GM18519 (cell line): ENCODE data around the gene UNC5C.

Experiments
- ATAC-seq: cut with Tn5 transposase; IDR thresholded peaks from one replicate; pipeline ENCODE4 v1.9.1; 2021; ENCODE audit warnings: mild to moderate bottlenecking, moderate library complexity; ENCODE audit not compliant: unreplicated experiment, low FRiP score

Gene UNC5C

GRCh38 chr4:95410387-95410977 lies 138.3 kb downstream of the UNC5C start:
- no peak for ATAC-seq

GRCh38 chr4:95409750-95410149 lies 139.0 kb downstream of the UNC5C start:
- ATAC-seq = no peak

GRCh38 chr4:95409127-95409526 lies 139.6 kb downstream of the UNC5C start:
- no peak for ATAC-seq

DNA sequence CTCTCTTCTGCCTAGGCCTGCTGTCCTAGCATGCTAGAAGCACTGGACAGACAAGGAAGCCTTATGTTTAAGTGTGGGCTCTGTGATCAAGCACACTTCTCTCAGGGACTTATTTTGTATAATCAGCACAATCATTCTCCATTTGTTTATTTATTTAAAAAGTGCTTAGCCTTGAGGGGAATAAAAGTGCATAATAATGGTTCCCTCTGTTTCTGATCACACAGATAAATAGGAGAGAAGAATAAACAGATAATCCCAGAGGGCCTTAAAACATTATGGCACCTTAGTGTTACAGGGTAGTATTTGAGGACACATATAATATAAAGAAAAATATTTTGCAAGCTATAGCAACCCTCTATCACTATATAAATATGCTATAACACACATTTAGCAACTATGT lies 146.5 kb downstream of the UNC5C start:
- no peak for ATAC-seq

DNA sequence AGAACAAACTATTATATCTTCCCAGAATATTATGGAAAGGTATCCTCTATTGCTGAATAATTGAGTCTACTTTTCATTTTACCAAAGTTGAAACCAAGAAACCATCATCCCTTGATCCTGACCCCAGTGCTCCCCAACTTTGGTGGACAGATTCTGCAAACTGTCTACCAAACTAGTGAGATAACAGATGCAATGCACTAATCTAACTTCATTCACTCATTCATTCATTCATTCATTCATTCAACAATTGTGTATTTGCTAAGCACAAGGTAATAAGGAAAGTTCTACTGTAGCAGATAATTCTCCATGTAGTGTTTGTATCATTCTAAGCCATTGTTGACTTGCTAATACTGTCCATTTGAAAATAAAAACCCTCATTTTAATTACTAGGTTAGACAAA lies 150.6 kb downstream of the UNC5C start:
- no peak for ATAC-seq

- ATAC-seq = no peak
These were observed 153.9 kb downstream of the UNC5C start for GRCh38 chr4:95394752-95395306.

- ATAC-seq = no peak
These were observed 155.0 kb downstream of the UNC5C start for GRCh38 chr4:95393821-95394220.

DNA sequence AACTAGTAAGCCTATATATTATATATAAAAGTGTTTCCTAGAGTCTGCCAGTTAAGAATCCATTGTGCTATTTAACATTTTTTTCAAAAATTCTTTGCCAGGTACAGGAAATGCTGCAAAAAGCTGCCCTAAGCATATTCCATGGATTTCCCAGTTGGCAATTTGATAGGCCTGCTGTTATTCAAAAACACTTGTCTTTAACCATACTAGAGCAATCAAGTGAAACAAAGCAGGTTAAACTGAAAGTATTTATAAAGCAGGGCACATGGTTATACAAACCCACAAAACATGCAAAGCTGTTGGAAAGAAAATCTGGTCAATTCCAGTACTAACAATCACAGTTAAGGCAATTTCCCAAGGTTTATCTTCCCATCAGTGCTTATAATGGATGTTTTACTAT lies 159.9 kb downstream of the UNC5C start:
- no peak for ATAC-seq

GRCh38 chr4:95387719-95388118 lies 161.1 kb downstream of the UNC5C start:
- no peak for ATAC-seq

- no peak for ATAC-seq
These were observed 162.4 kb downstream of the UNC5C start for GRCh38 chr4:95386410-95386809.

- no peak for ATAC-seq
These were observed 166.8 kb downstream of the UNC5C start for GRCh38 chr4:95381843-95382580.

GRCh38 chr4:95379633-95380032 lies 169.1 kb downstream of the UNC5C start:
- ATAC-seq = no peak

GRCh38 chr4:95377366-95377900 lies 171.3 kb downstream of the UNC5C start:
- no peak for ATAC-seq

GRCh38 chr4:95371476-95372224 lies 177.1 kb downstream of the UNC5C start:
- ATAC-seq = no peak

DNA sequence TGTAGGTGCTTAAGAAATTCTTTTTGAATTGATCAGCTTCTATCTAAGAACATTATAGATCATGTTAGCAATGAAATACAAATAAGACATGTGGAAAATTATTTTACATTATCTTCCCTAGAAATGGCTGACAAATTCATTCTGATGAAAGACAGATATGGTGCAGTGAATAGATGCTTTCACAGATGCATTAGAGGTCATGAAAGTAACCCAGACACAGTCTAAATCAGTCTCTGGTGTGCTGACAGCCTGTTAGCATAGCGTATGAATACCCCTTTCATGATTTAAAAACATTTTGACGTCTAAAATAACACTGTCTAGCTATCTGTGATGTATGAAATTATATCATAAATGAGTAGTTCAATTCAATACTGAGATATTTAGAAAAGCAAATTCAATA lies 180.9 kb downstream of the UNC5C start:
- ATAC-seq = no peak

DNA sequence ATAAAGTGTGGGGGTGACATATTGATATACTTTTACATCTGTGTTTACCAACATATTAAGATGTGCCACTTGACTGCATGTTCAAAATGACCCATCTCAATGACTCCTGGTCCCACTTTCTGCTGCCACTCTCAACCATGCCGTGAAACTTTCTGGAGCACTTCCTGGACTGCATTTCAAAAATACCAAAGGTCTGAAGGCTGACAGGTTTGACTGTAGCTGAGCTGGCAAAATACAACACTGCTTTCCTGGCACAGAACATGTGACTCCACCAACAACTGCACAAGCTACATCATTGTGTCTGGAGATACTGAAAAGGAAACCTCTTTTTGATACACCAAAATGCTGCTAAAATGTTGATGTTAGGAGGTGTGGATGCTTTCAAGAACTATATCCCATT lies 184.8 kb downstream of the UNC5C start:
- no peak for ATAC-seq

GRCh38 chr4:95363559-95363925 lies 185.2 kb downstream of the UNC5C start:
- no peak for ATAC-seq

GRCh38 chr4:95362906-95363558 lies 185.7 kb downstream of the UNC5C start:
- ATAC-seq = no peak

- no peak for ATAC-seq
These were observed 186.7 kb downstream of the UNC5C start for GRCh38 chr4:95362066-95362465.

DNA sequence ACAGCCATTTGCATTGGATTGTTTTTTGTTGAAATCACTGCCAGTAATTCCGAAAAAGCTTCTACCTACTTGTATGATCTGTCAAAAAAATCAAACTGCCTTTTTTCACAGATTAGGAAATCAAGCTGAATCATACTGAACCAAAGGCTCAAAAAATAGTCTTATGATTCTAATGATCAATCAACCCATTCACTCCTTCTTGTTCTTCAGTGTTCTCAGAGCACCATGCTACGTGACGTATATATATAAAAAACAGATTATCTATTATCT lies 187.1 kb downstream of the UNC5C start:
- no peak for ATAC-seq
